Epithelial cell of esophagus (primary cell): ENCODE results near the gene MAP2K2.

Experiments
- DNase-seq: peaks from one replicate; pipeline ENCODE4 v3.0.0; 2010; ENCODE audit warnings: low read depth
- H3K4me3 ChIP-seq: 2 replicates; pipeline ENCODE4 v1.5.1; 2011; ENCODE audit warnings: mild to moderate bottlenecking, low read length, control low read depth
- CTCF ChIP-seq: IDR thresholded peaks from 2 replicates; pipeline ENCODE4 v1.5.1; 2011; ENCODE audit warnings: low read depth, mild to moderate bottlenecking, low read length, control low read depth, inconsistent platforms; ENCODE audit not compliant: insufficient read depth; ENCODE audit errors: missing control alignments

Gene MAP2K2

GRCh38 chr19:4051175-4052101 is 72.5 kb downstream of the MAP2K2 start:
- no peak for TF ChIP-seq CTCF
- DNase-seq = peak; percentile 88
- H3K4me3 ChIP-seq = peak overlapping the region; percentile 20

DNA sequence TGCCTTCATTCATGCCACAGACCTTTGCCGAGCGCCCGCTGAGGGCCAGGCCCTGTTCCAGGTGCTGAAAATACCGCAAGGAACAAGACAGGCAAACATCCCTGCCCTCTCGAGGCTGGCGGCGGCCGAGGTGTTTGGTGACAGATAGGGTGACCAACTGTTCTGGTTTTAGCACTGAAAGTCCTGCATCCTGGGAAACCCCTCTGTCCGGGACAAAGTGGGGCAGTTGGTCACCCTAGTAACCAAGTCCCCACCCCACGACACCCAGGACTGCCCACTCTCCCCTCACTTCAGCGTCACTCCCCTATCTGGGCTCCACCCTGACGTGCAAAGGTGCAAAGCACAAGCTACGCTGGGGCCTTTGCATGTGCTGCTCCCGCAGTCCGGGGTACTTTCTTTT is 74.5 kb downstream of the MAP2K2 start:
- no peak overlapping the region for H3K4me3 ChIP-seq
- DNase-seq = no peak
- no peak for TF ChIP-seq CTCF

DNA sequence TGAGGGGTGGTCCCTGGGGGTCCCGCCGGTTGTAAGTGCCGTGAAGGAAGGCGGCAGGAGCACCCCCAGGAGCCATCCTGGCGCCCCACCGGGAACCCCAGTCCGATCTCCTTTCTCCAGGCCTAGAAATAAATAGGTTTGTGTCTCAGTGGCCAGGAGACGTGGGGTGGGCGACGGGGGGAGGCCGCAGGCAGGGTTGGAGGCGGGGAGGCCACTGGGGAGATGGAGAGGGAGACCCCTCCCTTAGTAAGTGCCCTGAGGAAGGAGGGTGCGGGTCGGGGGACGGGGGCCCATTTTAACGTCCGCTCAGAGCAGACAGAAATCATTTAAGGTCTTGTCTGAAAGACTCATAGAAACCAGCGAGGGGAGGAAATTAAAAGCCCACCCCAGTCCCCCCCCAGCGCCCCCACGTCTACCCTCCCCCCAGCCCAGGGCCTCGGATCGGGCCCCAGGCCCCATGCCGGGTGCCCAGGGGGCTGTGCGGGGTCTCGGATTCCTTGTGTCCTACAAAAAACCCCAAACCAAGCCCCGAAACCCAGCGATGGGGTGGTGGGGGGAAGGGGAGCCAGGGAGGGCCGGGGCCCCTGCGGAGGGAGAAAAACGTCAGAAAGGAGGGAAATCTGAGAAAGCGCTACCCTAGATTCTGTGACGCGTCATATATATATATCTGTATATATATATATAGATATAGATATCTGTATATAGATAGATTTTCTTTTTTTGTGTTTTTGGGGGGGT is 76.8 kb downstream of the MAP2K2 start:
- no peak for DNase-seq
- no peak overlapping the region for H3K4me3 ChIP-seq
- no peak for TF ChIP-seq CTCF

- no peak for DNase-seq
- no peak overlapping the region for H3K4me3 ChIP-seq
- TF ChIP-seq CTCF = no peak
Measured at GRCh38 chr19:4046362-4046691, 77.6 kb downstream of the MAP2K2 start.

DNA sequence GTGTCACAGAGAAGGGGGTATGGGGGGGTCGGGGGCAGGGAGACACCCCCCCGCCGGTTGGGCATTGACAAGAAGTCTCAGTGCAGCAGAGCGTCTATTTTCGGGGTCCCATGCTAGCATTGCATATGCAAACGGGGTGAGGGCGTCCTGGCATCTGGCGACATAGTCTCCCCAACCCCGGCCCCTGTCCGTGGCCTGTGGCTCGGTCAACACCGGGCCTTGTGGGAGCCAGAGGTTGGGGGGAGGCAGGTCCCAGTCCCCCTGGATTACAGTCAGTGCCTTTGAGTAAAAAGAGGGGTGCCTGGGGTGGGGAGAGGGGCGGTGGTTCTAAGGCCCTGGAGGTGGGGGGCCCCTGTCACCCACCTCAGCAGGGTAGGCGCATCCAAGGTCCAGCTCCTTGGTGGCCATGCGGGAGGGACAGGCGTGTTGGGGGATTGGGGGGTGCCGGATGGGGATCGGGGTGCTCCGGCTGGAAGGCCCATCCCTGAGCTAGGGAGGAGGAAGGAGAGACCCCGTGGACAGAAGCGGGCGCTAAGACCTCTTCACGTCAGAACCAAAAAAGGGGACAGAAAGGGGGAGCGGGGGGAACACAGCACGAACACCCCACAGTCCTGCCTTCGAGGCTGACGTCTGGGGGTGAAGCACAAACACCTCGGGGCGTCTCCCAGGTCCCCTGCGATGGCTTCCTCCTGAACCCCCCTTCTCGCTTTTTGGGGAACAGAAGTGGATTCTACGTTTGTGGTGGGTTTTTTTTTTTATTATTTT is 78.1 kb downstream of the MAP2K2 start:
- TF ChIP-seq CTCF = no peak
- H3K4me3 ChIP-seq = no peak overlapping the region
- no peak for DNase-seq

GRCh38 chr19:4044990-4045465 is 78.9 kb downstream of the MAP2K2 start:
- no peak overlapping the region for H3K4me3 ChIP-seq
- no peak for TF ChIP-seq CTCF
- no peak for DNase-seq
